Fibroblast of the conjunctiva (primary cell): ENCODE results near the gene SLC22A12.

Source experiments
- DNase-seq: peaks from one replicate; pipeline ENCODE4 v3.0.0-alpha.2; 2010; ENCODE audit warnings: low read depth

The SLC22A12 gene

GRCh38 chr11:64650923-64651523 lies 60.0 kb downstream of the SLC22A12 start:
- no peak for DNase-seq
